ENCODE measurements around the gene HOMER3.

HOMER3 gene

DNA sequence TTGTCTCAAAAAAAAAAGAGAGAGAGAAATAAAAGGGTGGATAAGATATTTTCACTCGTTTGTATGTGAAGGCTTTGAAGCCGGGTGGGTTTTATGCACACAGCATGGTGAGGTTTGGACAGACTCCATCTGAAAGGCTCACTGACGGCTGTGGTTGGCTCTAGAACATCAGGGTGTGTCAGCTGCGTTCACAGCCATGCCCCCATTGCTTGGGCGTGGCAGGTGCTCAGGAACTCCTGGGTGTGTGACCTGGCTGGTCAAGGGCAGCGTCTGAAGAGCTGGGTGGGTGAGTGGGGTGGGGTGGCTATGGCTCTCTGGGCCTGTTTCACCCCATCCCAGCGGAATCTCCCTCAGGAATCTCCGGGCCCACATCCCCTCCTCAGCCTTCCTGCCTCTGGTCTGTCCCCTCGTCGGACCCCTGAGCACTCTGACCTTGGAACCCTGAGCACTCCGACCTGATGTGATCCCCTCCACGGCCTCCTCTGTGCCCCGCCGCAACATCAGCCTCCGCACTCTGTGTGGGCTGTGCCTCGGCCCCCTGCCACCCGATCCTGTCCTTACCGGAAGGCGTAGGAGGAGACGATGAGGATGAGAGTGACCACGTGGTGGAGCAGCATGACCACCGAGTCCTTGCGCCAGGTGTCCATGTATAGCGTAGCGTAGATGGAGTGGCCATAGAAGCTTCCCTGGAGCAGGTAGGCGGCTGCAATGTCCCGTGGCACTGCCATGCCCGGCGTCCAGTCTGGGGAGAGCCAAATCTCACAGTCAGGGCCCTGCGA is 57.3 kb downstream of the HOMER3 start:
- in situ Hi-C loops (cut with MboI; ENCODE audit: low sequenced_read_pairs) = no loop called here

DNA sequence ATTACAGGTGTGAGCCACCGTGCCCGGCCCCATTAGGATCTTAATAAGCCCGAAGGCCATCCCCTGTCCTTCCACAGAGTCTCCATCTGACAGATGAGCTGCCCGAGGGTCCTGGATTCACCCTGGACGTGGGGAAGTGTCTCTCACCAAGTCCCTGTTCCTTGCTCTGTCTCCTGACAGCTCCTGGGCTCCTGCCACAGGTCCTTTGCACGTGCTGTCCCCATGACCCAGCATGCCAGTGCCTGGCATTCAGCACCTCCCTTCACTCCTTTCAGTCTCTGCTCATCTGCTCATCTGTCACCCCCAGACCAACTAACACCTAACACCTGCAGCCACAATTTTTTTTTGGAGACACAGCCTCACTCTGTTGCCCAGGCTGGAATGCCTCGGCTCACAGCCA is 59.5 kb downstream of the HOMER3 start:
- in situ Hi-C loops (cut with MboI; ENCODE audit: low sequenced_read_pairs) = no loop called here

DNA sequence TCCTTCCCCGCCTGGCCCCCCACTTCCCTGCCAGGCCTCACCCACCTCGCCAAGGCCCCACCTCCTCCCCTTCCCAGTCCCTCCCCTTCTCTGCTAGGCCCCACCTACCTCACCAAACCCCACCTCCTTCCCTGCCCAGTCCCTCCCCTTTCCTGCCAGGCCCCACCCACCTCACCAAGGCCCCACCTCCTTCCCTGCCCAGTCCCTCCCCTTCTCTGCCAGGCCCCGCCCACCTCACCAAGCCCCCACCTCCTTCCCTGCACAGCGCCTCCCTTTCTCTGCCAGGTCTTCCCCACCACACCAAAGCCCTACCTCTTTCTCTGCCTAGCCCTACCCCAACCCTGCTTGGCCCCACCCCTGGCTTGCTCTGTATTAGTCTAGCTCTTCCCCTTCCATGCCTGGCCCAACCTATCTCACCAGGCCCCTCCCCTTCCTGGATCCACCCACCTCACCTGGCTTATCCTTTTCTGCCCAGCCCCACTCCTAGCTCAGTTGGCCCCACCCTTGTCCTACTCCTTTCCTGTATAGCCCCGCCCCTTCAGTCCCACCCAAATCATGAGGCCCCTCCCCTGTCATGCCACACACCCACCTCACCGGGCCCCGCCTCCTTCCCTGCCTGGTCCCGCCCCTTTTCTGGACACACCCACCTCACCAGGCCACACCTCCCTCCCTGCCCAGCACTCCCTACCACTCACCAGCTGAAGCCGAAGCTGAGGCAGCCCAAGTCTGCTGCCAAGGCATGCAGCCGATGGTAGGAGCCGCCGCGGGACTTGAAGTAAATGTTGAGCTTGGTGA is 61.2 kb downstream of the HOMER3 start:
- in situ Hi-C loops (cut with MboI; ENCODE audit: low sequenced_read_pairs) = no loop called here
